Activated CD8-positive, alpha-beta T cell treated with anti-CD3 and anti-CD28 coated beads for 36 hours (primary cell): ENCODE results near the gene EHD4. TPM values are rescaled to one million over a fixed set of nuclear protein-coding genes. Genes with fewer than 3 reads are reported as not detected.

Experiments used
- ATAC-seq: fragments of 200-7000 bp; cut with Tn5 transposase; one replicate; pipeline ENCODE4 v1.10.0; 2021; ENCODE audit warnings: mild to moderate bottlenecking, moderate library complexity
- CTCF ChIA-PET: fragments of 350-600 bp; sonication (Branson Sonifier 250); formaldehyde crosslinking; loops from one replicate; lab custom pipeline; 2021; ENCODE audit warnings: antibody characterized with exemption; lab: Charles Lee
- POLR2A ChIA-PET: fragments of 350-600 bp; sonication (Branson Sonifier 250); formaldehyde crosslinking; loops from one replicate; lab custom pipeline; 2021; ENCODE audit warnings: antibody characterized with exemption; lab: Charles Lee
- DNase-seq: peaks from one replicate; pipeline ENCODE4 v3.0.0-alpha.2; 2020
- H3K27ac Mint-ChIP-seq: one replicate; pipeline ENCODE4 v1.8.0; 2021; ENCODE audit warnings: mild to moderate bottlenecking, mixed read lengths
- H3K27me3 Mint-ChIP-seq: one replicate; pipeline ENCODE4 v1.8.0; 2021; ENCODE audit warnings: mixed read lengths
- H3K36me3 Mint-ChIP-seq: one replicate; pipeline ENCODE4 v1.8.0; 2021; ENCODE audit warnings: low read depth, mixed read lengths
- H3K4me1 Mint-ChIP-seq: one replicate; pipeline ENCODE4 v1.8.0; 2021; ENCODE audit warnings: low read depth, mixed read lengths
- H3K4me3 Mint-ChIP-seq: one replicate; pipeline ENCODE4 v1.8.0; 2021; ENCODE audit warnings: mild to moderate bottlenecking, moderate library complexity, mixed read lengths
- H3K9me3 Mint-ChIP-seq: one replicate; pipeline ENCODE4 v1.8.0; 2021; ENCODE audit warnings: mixed read lengths
- CTCF ChIP-seq: fragments of 200-600 bp; IDR thresholded peaks from one replicate; pipeline ENCODE4 v1.8.0; 2022; ENCODE audit warnings: antibody characterized with exemption, mild to moderate bottlenecking
- intact Hi-C: fragments of 100-400 bp; cut with micrococcal nuclease; formaldehyde crosslinking; loops from one replicate; pipeline ENCODE4 v1.10.0; 2022
- total RNA-seq, 2 experiments: library from RNA; stranded (reverse); gene quantifications; one replicate each; pipeline ENCODE4 v1.2.3, GENCODE V29; 2021

EHD4 gene
- total RNA-seq, 2 experiments from 2014 or later = 22.3 to 22.6 TPM

GRCh38 chr15:41891946-41892345, 80.4 kb downstream of the EHD4 start:
- H3K4me1 Mint-ChIP-seq = peaks cover 41% of the 10 kb centered on the region
- no peak for ATAC-seq
- H3K9me3 Mint-ChIP-seq = no peaks in the 10 kb centered on the region
- CTCF ChIA-PET = interaction anchor here (1.2 to 1.8 kb wide), 3 partner anchors 13 to 334 kb away, joined by 3 to 8 read pairs (median 4); no protein-coding TSS in a partner anchor
- no peak for DNase-seq
- H3K4me3 Mint-ChIP-seq = no peak overlapping the region
- POLR2A ChIA-PET = interaction anchor here (1.1 to 1.5 kb wide), 2 partner anchors 13 to 79 kb away, joined by 3 to 4 read pairs; no protein-coding TSS in a partner anchor
- H3K27me3 Mint-ChIP-seq = no peaks in the 10 kb centered on the region
- TF ChIP-seq CTCF = no peak
- no peaks in the 10 kb centered on the region for H3K36me3 Mint-ChIP-seq
- no peak overlapping the region for H3K27ac Mint-ChIP-seq
- intact Hi-C loops = no loop called here

- no peak for TF ChIP-seq CTCF
- Mint-ChIP-seq H3K4me3 (no peak overlapping the region), H3K36me3 (no peaks in the 10 kb centered on the region), H3K4me1 (peaks cover 41% of the 10 kb centered on the region), H3K27me3 (no peaks in the 10 kb centered on the region), H3K9me3 (no peaks in the 10 kb centered on the region), H3K27ac (no peak overlapping the region)
- ChIA-PET CTCF (interaction anchor here (1.8 kb wide), 1 partner anchor 14 kb away, joined by 4 read pairs; no protein-coding TSS in a partner anchor), POLR2A (no interaction called here)
- no peak for DNase-seq
- no peak for ATAC-seq
- intact Hi-C loops = no loop called here
Observed at GRCh38 chr15:41891226-41891625, 81.1 kb downstream of the EHD4 start.

GRCh38 chr15:41890050-41890690, 82.2 kb downstream of the EHD4 start:
- Mint-ChIP-seq H3K36me3 (no peaks in the 10 kb centered on the region), H3K9me3 (no peaks in the 10 kb centered on the region), H3K4me3 (no peak overlapping the region), H3K27me3 (no peaks in the 10 kb centered on the region), H3K27ac (no peak overlapping the region), H3K4me1 (peaks cover 36% of the 10 kb centered on the region)
- ChIA-PET POLR2A (no interaction called here), CTCF (interaction anchor here (1.8 kb wide), 1 partner anchor 15 kb away, joined by 4 read pairs; no protein-coding TSS in a partner anchor)
- DNase-seq (no peak), ATAC-seq (no peak)
- no peak for TF ChIP-seq CTCF
- intact Hi-C loops = no loop called here

GRCh38 chr15:41888662-41889253, 83.6 kb downstream of the EHD4 start:
- Mint-ChIP-seq H3K4me3 (no peak overlapping the region), H3K36me3 (no peaks in the 10 kb centered on the region), H3K9me3 (no peaks in the 10 kb centered on the region), H3K27ac (peak overlapping the region; percentile 80), H3K4me1 (peaks cover 24% of the 10 kb centered on the region), H3K27me3 (no peaks in the 10 kb centered on the region)
- ATAC-seq (peak; percentile 58), DNase-seq (peak; percentile 48)
- intact Hi-C loops = no loop called here
- CTCF ChIA-PET = interaction anchor here (1.3 kb wide), 1 partner anchor 15 kb away, joined by 4 read pairs; no protein-coding TSS in a partner anchor
- POLR2A ChIA-PET = no interaction called here
- no peak for TF ChIP-seq CTCF

- ChIA-PET CTCF (interaction anchor here (1.3 kb wide), 1 partner anchor 16 kb away, joined by 4 read pairs; no protein-coding TSS in a partner anchor), POLR2A (no interaction called here)
- Mint-ChIP-seq H3K9me3 (no peaks in the 10 kb centered on the region), H3K4me3 (no peak overlapping the region), H3K36me3 (no peaks in the 10 kb centered on the region), H3K27me3 (no peaks in the 10 kb centered on the region), H3K4me1 (peaks cover 21% of the 10 kb centered on the region), H3K27ac (peak overlapping the region; percentile 20)
- DNase-seq = no peak
- ATAC-seq = no peak
- TF ChIP-seq CTCF = no peak
- intact Hi-C loops = no loop called here
Observed at GRCh38 chr15:41887893-41888292, 84.5 kb downstream of the EHD4 start.
